Right atrium auricular region (tissue), 2 donors: ENCODE measurements around the gene SORCS3. TPM values are rescaled to one million over a fixed set of nuclear protein-coding genes. Genes with fewer than 3 reads are reported as not detected.

Experiments
- DNase-seq: peaks from one replicate; pipeline ENCODE4 v3.0.0-alpha.2; 2019; ENCODE audit warnings: low spot score
- H3K27ac ChIP-seq, 2 donors: fragments of 200-600 bp; sonication (generic); 1 replicate in 1 of 2; 2 replicates in 1 of 2; pipeline ENCODE4 v1.5.1; 2016 to 2019
- H3K27me3 ChIP-seq, 2 donors: fragments of 200-600 bp; sonication (generic); one replicate each; pipeline versions ENCODE4 v1.5.1 to v1.6.0; 2017 to 2019
- H3K36me3 ChIP-seq: fragments of 200-600 bp; sonication (generic); one replicate; pipeline ENCODE4 v1.5.1; 2016
- H3K4me1 ChIP-seq, 2 donors: fragments of 200-600 bp; sonication (generic); one replicate each; pipeline versions ENCODE4 v1.5.1 to v1.6.0; 2017 to 2019
- H3K4me3 ChIP-seq, 2 donors: fragments of 200-600 bp; sonication (generic); 1 replicate in 1 of 2; 2 replicates in 1 of 2; pipeline ENCODE4 v1.5.1; 2017 to 2019; ENCODE audit warnings: mild to moderate bottlenecking in 1 of 2, moderate library complexity in 1 of 2
- H3K9me3 ChIP-seq, 2 donors: fragments of 200-600 bp; sonication (generic); one replicate each; pipeline ENCODE4 v1.5.1; 2019
- total RNA-seq, 2 donors: library from RNA; depleted of rRNA; stranded (reverse); fragments of >200 nt; gene quantifications; one replicate each; pipeline ENCODE4 v1.1.0, GENCODE V29; 2016
- TF ChIP-seq, protein P1 (sequence below), 2 donors: fragments of 200-600 bp; sonication (generic); IDR thresholded peaks; one replicate each; pipeline ENCODE4 v1.5.1; 2019; ENCODE audit warnings: antibody characterized with exemption in 2 of 2

SORCS3 gene
- total RNA-seq, 2 donors from 2014 or later: 0.07 TPM; not detected in 1

DNA sequence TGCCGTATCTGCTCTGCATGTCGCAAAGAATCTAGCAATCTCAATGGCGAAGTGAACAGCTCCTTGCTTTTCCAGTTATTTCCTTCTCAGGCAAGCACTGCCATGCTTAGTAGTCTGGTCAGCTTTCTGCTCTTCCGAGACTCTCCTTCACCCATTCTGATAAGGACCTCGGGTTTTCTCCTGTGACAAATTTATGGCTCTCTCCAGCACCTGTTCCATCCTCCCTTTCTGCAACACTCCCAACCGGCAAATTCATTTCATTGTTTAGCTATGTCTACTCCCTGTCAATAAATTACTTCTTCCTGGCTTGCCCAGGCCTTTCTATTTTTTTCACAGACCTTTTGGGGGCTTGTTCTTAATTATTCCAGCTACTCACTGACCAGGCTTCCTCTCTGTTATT lies 252.6 kb downstream of the SORCS3 start:
- peaks cover 0 to 16% of the 10 kb centered on the region in 2 donors for H3K9me3 ChIP-seq
- no peaks in the 10 kb centered on the region for H3K27me3 ChIP-seq
- no peaks in the 10 kb centered on the region for H3K36me3 ChIP-seq
- no peak overlapping the region for H3K4me3 ChIP-seq
- DNase-seq: no peak
- no peaks in the 10 kb centered on the region for H3K4me1 ChIP-seq
- H3K27ac ChIP-seq: no peak overlapping the region
- TF ChIP-seq, protein P1, sequence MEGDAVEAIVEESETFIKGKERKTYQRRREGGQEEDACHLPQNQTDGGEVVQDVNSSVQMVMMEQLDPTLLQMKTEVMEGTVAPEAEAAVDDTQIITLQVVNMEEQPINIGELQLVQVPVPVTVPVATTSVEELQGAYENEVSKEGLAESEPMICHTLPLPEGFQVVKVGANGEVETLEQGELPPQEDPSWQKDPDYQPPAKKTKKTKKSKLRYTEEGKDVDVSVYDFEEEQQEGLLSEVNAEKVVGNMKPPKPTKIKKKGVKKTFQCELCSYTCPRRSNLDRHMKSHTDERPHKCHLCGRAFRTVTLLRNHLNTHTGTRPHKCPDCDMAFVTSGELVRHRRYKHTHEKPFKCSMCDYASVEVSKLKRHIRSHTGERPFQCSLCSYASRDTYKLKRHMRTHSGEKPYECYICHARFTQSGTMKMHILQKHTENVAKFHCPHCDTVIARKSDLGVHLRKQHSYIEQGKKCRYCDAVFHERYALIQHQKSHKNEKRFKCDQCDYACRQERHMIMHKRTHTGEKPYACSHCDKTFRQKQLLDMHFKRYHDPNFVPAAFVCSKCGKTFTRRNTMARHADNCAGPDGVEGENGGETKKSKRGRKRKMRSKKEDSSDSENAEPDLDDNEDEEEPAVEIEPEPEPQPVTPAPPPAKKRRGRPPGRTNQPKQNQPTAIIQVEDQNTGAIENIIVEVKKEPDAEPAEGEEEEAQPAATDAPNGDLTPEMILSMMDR (IDR thresholded peaks at IDR 0.05): no peak

DNA sequence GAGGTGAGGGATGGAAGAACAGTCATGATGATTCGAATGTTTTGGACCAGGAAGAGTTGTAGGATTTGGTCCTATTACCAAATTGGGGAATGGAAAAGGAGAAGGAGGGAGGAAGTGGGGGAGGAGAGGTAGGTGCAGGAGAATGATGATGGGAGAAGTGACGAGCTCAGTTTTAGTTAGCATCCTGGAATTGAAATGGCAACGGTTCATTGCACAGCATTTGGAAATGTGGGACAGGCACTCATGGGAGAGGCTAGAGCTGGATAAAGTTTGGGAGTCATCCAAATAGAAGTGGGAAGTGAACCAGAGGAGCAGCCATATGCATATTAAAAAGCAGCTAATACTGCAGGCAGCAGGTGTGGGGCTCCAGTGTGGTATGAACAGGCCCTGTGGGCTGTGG lies 253.6 kb downstream of the SORCS3 start:
- Histone ChIP-seq H3K27ac (no peak overlapping the region), H3K9me3 (peaks cover 0 to 6% of the 10 kb centered on the region in 2 donors), H3K4me1 (no peaks in the 10 kb centered on the region), H3K4me3 (no peak overlapping the region), H3K36me3 (no peaks in the 10 kb centered on the region), H3K27me3 (no peaks in the 10 kb centered on the region)
- no peak for DNase-seq
- TF ChIP-seq, protein P1 (IDR thresholded peaks at IDR 0.05): no peak

DNA sequence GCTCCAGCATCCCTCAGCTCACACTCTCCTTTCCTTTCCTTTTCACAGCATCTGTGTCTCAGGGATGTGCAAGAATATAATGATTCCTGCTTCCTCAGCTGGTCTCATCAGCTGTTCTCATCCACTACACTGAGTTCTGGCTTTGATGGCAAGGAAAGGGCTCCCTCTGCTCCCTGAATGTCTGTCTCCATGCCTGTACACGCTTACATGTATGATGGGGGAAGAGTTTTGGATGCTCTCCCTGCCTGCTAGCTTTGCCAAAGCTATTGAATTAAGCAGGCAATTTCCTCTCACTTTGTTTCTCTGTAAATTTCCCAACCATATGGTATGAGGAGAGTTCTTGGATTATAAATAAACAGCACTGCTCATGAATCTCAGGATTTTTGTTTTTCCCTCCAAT lies 254.5 kb downstream of the SORCS3 start:
- DNase-seq: no peak
- Histone ChIP-seq H3K4me1 (no peaks in the 10 kb centered on the region), H3K27me3 (no peaks in the 10 kb centered on the region), H3K36me3 (no peaks in the 10 kb centered on the region), H3K27ac (no peak overlapping the region), H3K9me3 (peaks cover 0 to 2% of the 10 kb centered on the region in 2 donors), H3K4me3 (no peak overlapping the region)
- TF ChIP-seq, protein P1 (IDR thresholded peaks at IDR 0.05): no peak

DNA sequence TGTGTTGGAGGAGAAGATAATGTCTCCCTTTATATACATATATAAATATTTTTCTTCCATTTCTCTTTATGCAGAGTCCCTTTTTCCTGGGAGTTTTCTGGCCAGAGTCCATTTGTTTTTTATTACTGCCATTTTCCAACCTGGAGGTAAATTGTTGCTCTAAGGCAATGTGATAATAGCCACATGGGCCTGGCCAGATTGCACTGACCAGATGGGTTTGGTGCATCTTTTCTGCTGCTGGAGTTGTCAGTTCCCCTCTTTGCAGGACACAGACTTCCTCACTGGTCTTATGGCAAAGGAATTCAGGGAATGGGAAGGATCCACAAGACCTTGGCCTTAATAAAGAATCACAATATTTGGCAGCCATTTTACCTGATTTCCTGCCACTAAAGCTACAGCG lies 254.9 kb downstream of the SORCS3 start:
- H3K9me3 ChIP-seq: no peaks in the 10 kb centered on the region
- no peaks in the 10 kb centered on the region for H3K27me3 ChIP-seq
- H3K27ac ChIP-seq: no peak overlapping the region
- TF ChIP-seq, protein P1 (IDR thresholded peaks at IDR 0.05): no peak
- no peak overlapping the region for H3K4me3 ChIP-seq
- H3K36me3 ChIP-seq: no peaks in the 10 kb centered on the region
- no peaks in the 10 kb centered on the region for H3K4me1 ChIP-seq
- DNase-seq: no peak

DNA sequence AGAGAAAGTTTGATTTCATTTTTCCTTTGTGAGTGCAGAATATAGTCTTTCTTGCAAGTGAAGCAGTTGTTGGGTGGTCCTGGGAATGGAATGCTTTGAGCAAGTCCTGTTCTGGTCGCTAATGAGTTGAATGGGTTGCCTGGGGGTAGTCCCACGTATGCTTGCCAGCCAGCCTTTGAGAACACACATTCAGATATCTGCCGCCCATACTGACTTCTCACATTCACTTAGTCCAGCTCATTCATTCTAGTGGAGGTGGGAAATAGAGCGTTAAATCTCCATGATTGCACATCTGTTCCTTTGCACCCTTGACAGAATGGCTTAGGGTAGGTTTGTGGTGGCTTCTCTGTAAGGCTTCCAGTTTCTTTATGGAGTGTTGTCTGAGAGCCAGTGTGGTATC lies 256.6 kb downstream of the SORCS3 start:
- no peaks in the 10 kb centered on the region for H3K27me3 ChIP-seq

DNA sequence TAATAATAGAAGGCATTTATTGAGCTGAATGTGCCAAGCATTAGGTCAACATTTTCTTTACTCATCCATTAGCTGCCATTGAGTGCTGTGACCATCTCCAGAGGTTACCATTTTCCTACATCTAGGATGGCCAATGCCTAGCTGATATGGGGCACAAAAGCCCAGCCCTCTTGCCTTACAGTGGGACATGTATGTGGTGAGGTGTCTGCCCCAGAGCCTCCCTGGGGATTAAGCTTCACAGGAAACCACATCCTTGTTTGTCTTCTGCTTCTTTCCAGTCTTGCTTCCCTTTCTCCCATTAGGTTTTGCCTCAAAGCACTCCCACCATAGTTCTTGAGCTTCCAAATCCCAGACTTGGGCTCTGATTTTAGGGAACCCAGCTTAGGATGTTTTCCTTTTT lies 258.7 kb downstream of the SORCS3 start:
- H3K4me1 ChIP-seq: no peaks in the 10 kb centered on the region
- TF ChIP-seq, protein P1 (IDR thresholded peaks at IDR 0.05): no peak
- no peaks in the 10 kb centered on the region for H3K9me3 ChIP-seq
- no peaks in the 10 kb centered on the region for H3K27me3 ChIP-seq
- H3K4me3 ChIP-seq: no peak overlapping the region
- no peak overlapping the region for H3K27ac ChIP-seq
- no peaks in the 10 kb centered on the region for H3K36me3 ChIP-seq
- no peak for DNase-seq

More for the DNA sequence above, 256.6 kb downstream of the SORCS3 start:
- no peak for DNase-seq
- Histone ChIP-seq H3K36me3 (no peaks in the 10 kb centered on the region), H3K4me3 (no peak overlapping the region), H3K9me3 (no peaks in the 10 kb centered on the region), H3K27ac (no peak overlapping the region), H3K4me1 (no peaks in the 10 kb centered on the region)
- TF ChIP-seq, protein P1 (IDR thresholded peaks at IDR 0.05): no peak
